HEK293 (cell line): Measurements from ENCODE around the gene NUDT13.

Experiments
- CTCF ChIA-PET: fragments of 350-600 bp; formaldehyde crosslinking; extraction: SDS; loops from one replicate; lab custom pipeline; 2021; ENCODE audit warnings: antibody characterized with exemption; lab: Yijun Ruan, JAX
- POLR2A ChIA-PET: fragments of 300-600 bp; formaldehyde crosslinking; extraction: SDS; loops from one replicate; lab custom pipeline; 2020; ENCODE audit warnings: antibody characterized with exemption, inconsistent platforms; lab: Yijun Ruan, JAX
- H3K27ac ChIP-seq: fragments of 200-500 bp; sonication (Bioruptor generic); 2 replicates; pipeline ENCODE4 v1.5.1; 2014; ENCODE audit warnings: low read depth, low read length, control low read depth, inconsistent platforms; ENCODE audit errors: extremely low read depth
- H3K36me3 ChIP-seq, 2 experiments: fragments of 200-500 bp in 1 of 2; sonication (Bioruptor generic) in 1 of 2; 1 replicate in 1 of 2; 2 replicates in 1 of 2; pipeline ENCODE4 v1.5.1; 2014 to 2017; ENCODE audit warnings: inconsistent platforms in 2 of 2, low read length in 2 of 2; ENCODE audit not compliant: control insufficient read depth in 2 of 2, insufficient read depth in 1 of 2
- H3K4me1 ChIP-seq: fragments of 200-500 bp; sonication (Bioruptor generic); 2 replicates; pipeline ENCODE4 v1.5.1; 2014; ENCODE audit warnings: mild to moderate bottlenecking, low read length, inconsistent platforms; ENCODE audit not compliant: control insufficient read depth, insufficient read depth
- H3K4me3 ChIP-seq: 2 replicates; pipeline ENCODE4 v1.5.1; 2011; ENCODE audit warnings: low read depth, mild to moderate bottlenecking, control low read depth, low read length, moderate library complexity
- H3K9me3 ChIP-seq: fragments of 200-500 bp; sonication (Bioruptor generic); 2 replicates; pipeline ENCODE4 v1.5.1; 2014; ENCODE audit warnings: low read depth, low read length, inconsistent platforms; ENCODE audit not compliant: control insufficient read depth, insufficient read depth
- PRDM1 ChIP-seq: fragments of 450-650 bp; formaldehyde crosslinking; IDR thresholded peaks from 2 replicates; pipeline ENCODE4; 2016; ENCODE audit warnings: missing biosample characterization, missing genetic modification characterization
- ZBTB20 ChIP-seq: fragments of 450-650 bp; formaldehyde crosslinking; IDR thresholded peaks from 2 replicates; pipeline ENCODE4 v1.5.1; 2016; ENCODE audit warnings: missing biosample characterization, missing genetic modification characterization
- ZIC2 ChIP-seq: fragments of 450-650 bp; formaldehyde crosslinking; IDR thresholded peaks from 2 replicates; pipeline ENCODE4 v1.5.1; 2016; ENCODE audit warnings: missing biosample characterization, missing genetic modification characterization
- ZNF121 ChIP-seq: fragments of 450-650 bp; formaldehyde crosslinking; IDR thresholded peaks from 2 replicates; pipeline ENCODE4 v1.5.1; 2016; ENCODE audit warnings: missing biosample characterization, missing genetic modification characterization
- ZNF148 ChIP-seq: fragments of 450-650 bp; formaldehyde crosslinking; IDR thresholded peaks from 2 replicates; pipeline ENCODE4 v1.5.0; 2017; ENCODE audit warnings: missing biosample characterization, missing genetic modification characterization, borderline replicate concordance
- ZNF16 ChIP-seq: fragments of 450-650 bp; formaldehyde crosslinking; IDR thresholded peaks from 2 replicates; pipeline ENCODE4 v1.5.1; 2016; ENCODE audit warnings: low read depth, missing biosample characterization, missing genetic modification characterization
- ZNF311 ChIP-seq: fragments of 450-650 bp; formaldehyde crosslinking; IDR thresholded peaks from 2 replicates; pipeline ENCODE4 v1.5.1; 2017; ENCODE audit warnings: missing biosample characterization, missing genetic modification characterization, borderline replicate concordance
- ZNF518A ChIP-seq: fragments of 450-650 bp; formaldehyde crosslinking; conservative IDR thresholded peaks from 2 replicates; pipeline ENCODE4 v1.5.1; 2016; ENCODE audit warnings: low read depth, missing biosample characterization, missing genetic modification characterization
- ZNF623 ChIP-seq: fragments of 450-650 bp; formaldehyde crosslinking; IDR thresholded peaks from 2 replicates; pipeline ENCODE4 v1.5.1; 2016; ENCODE audit warnings: missing biosample characterization, missing genetic modification characterization
- ZNF639 ChIP-seq: fragments of 450-650 bp; formaldehyde crosslinking; IDR thresholded peaks from 2 replicates; pipeline ENCODE4 v1.5.1; 2016; ENCODE audit warnings: missing biosample characterization, missing genetic modification characterization
- ZNF654 ChIP-seq: fragments of 450-650 bp; formaldehyde crosslinking; IDR thresholded peaks from 2 replicates; pipeline ENCODE4 v1.5.1; 2016; ENCODE audit warnings: low read depth, missing biosample characterization, missing genetic modification characterization
- TF ChIP-seq, protein P1 (sequence below): fragments of 450-650 bp; formaldehyde crosslinking; IDR thresholded peaks from 2 replicates; pipeline ENCODE4 v1.5.1; 2017; ENCODE audit warnings: missing biosample characterization, missing genetic modification characterization
- TF ChIP-seq, protein P2 (sequence below): fragments of 450-650 bp; formaldehyde crosslinking; IDR thresholded peaks from 2 replicates; pipeline ENCODE4 v1.5.1; 2016; ENCODE audit warnings: missing biosample characterization, missing genetic modification characterization

The NUDT13 gene

GRCh38 chr10:73163096-73163495 lies 52.8 kb downstream of the NUDT13 start:
- Histone ChIP-seq H3K4me1 (no peaks in the 10 kb centered on the region), H3K9me3 (no peaks in the 10 kb centered on the region), H3K4me3 (no peak overlapping the region), H3K27ac (no peak overlapping the region), H3K36me3 (peaks cover 23 to 37% of the 10 kb centered on the region in 2 experiments)
- CTCF ChIA-PET: interaction anchor here (2.3 kb wide), 1 partner anchor 67 kb away, joined by 8 read pairs; the partner anchor contains the start of gene P4HA1
- POLR2A ChIA-PET: no interaction called here
- TF ChIP-seq ZNF16 (no peak), ZIC2 (tag by site-specific recombination) (no peak), PRDM1 (tag by site-specific recombination) (no peak), ZNF518A (tag by site-specific recombination) (no peak), ZBTB20 (no peak), ZNF311 (no peak), ZNF121 (tag by site-specific recombination) (no peak), ZNF148 (no peak), ZNF623 (tag by site-specific recombination) (no peak)
- TF ChIP-seq, protein P1, sequence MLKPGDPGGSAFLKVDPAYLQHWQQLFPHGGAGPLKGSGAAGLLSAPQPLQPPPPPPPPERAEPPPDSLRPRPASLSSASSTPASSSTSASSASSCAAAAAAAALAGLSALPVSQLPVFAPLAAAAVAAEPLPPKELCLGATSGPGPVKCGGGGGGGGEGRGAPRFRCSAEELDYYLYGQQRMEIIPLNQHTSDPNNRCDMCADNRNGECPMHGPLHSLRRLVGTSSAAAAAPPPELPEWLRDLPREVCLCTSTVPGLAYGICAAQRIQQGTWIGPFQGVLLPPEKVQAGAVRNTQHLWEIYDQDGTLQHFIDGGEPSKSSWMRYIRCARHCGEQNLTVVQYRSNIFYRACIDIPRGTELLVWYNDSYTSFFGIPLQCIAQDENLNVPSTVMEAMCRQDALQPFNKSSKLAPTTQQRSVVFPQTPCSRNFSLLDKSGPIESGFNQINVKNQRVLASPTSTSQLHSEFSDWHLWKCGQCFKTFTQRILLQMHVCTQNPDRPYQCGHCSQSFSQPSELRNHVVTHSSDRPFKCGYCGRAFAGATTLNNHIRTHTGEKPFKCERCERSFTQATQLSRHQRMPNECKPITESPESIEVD: no peak

DNA sequence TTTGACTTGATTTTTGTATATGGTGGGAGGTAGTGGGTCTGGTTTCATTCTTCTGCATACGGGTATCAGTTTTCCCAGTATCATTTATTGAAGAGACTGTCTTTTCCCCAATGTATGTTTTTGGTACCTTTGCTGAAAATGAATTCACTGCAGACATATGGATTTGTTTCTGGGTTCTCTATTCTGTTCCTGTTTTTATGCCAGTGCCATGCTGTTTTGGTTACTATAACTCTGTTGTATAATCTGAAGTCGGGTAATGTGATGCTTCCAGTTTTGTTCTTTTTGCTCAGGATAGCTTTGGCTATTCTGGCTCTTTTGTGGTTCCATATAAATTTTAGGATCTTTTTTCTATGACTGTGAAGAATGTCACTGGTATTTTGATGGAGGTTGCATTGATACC lies 56.7 kb downstream of the NUDT13 start:
- ChIA-PET POLR2A (interaction anchor here (1.0 kb wide), 1 partner anchor 70 kb away, joined by 3 read pairs; the partner anchor contains the start of gene P4HA1), CTCF (interaction anchor here (1.2 kb wide), 1 partner anchor 8 kb away, joined by 3 read pairs; no protein-coding TSS in a partner anchor)
- peak overlapping the region; percentile 60 for H3K4me3 ChIP-seq
- H3K36me3 ChIP-seq: peaks cover 10 to 25% of the 10 kb centered on the region in 2 experiments
- TF ChIP-seq ZNF654 (tag by site-specific recombination): 0 out of 2 replicates have a peak, but pooled peaks have one; percentile 1
- TF ChIP-seq ZNF639: no peak
- TF ChIP-seq, protein P2, sequence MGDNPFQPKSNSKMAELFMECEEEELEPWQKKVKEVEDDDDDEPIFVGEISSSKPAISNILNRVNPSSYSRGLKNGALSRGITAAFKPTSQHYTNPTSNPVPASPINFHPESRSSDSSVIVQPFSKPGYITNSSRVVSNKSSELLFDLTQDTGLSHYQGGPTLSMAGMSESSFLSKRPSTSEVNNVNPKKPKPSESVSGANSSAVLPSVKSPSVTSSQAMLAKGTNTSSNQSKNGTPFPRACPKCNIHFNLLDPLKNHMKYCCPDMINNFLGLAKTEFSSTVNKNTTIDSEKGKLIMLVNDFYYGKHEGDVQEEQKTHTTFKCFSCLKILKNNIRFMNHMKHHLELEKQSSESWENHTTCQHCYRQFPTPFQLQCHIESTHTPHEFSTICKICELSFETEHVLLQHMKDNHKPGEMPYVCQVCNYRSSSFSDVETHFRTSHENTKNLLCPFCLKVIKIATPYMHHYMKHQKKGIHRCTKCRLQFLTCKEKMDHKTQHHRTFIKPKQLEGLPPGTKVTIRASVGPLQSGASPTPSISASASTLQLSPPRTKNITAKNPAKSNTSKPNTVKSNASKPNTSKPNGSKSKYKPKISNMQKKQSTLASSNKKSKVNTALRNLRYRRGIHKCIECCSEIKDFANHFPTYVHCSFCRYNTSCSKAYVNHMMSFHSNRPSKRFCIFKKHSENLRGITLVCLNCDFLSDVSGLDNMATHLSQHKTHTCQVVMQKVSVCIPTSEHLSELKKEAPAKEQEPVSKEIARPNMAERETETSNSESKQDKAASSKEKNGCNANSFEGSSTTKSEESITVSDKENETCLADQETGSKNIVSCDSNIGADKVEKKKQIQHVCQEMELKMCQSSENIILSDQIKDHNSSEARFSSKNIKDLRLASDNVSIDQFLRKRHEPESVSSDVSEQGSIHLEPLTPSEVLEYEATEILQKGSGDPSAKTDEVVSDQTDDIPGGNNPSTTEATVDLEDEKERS: peak; percentile 93
- H3K27ac ChIP-seq: no peak overlapping the region
- no peaks in the 10 kb centered on the region for H3K4me1 ChIP-seq
- H3K9me3 ChIP-seq: no peaks in the 10 kb centered on the region
